ENCODE data around the gene KLHDC1.

Gene KLHDC1

GRCh38 chr14:49786315-49786714 lies 93.4 kb downstream of the KLHDC1 start:
- TF ChIP-seq POLR2A (IDR thresholded peaks at IDR 0.05; ENCODE audit: low read depth, low read length): no peak
- FAIRE-seq (no peak), DNase-seq (ENCODE audit: insufficient read length, low spot score) (no peak)

GRCh38 chr14:49792618-49793017 lies 99.7 kb downstream of the KLHDC1 start:
- DNase-seq (ENCODE audit: insufficient read length, low spot score): no peak
- no peak for TF ChIP-seq POLR2A (IDR thresholded peaks at IDR 0.05; ENCODE audit: low read depth, low read length)
- FAIRE-seq: no peak

GRCh38 chr14:49796025-49796424 lies 103.1 kb downstream of the KLHDC1 start:
- FAIRE-seq (no peak), DNase-seq (ENCODE audit: insufficient read length, low spot score) (no peak)
- no peak for TF ChIP-seq POLR2A (IDR thresholded peaks at IDR 0.05; ENCODE audit: low read depth, low read length)

Data from H54 (cell line).